K562 (cell line): ENCODE measurements around the gene CCDC116. TPM values are rescaled to one million over a fixed set of nuclear protein-coding genes. Genes with fewer than 3 reads are reported as not detected.

Experiments
- CREM ChIP-seq: IDR thresholded peaks from 2 replicates; pipeline ENCODE4 v1.6.1; 2014; ENCODE audit warnings: antibody characterized with exemption, low read depth
- DACH1 ChIP-seq: fragments of 450-650 bp; IDR thresholded peaks from 2 replicates; pipeline ENCODE4 v1.6.1; 2018; ENCODE audit not compliant: partially characterized antibody
- EWSR1 ChIP-seq: fragments of 450-650 bp; IDR thresholded peaks from 2 replicates; pipeline ENCODE4 v1.6.1; 2018; ENCODE audit warnings: borderline replicate concordance, mild to moderate bottlenecking, low read depth, moderate library complexity; ENCODE audit not compliant: partially characterized antibody
- FOXJ3 ChIP-seq: sonication (generic); formaldehyde crosslinking; IDR thresholded peaks from 2 replicates; pipeline ENCODE4 v1.4.0; 2020; ENCODE audit warnings: mild to moderate bottlenecking, missing genetic modification reagents
- HDAC2 ChIP-seq: fragments of 450-650 bp; IDR thresholded peaks from 2 replicates; pipeline ENCODE4 v1.6.1; 2016; ENCODE audit warnings: mild to moderate bottlenecking
- JUN ChIP-seq, 2 experiments: sonication (generic) in 1 of 2; formaldehyde crosslinking in 1 of 2; IDR thresholded peaks; 2 replicates each; pipeline versions ENCODE4 v1.6.1 to v1.8.0; 2012 to 2022; ENCODE audit warnings: borderline replicate concordance in 2 of 2, mild to moderate bottlenecking in 2 of 2, improper control_type of control experiment in 1 of 2, low read depth in 1 of 2, low read length in 1 of 2, missing genetic modification reagents in 1 of 2
- MITF ChIP-seq: IDR thresholded peaks from 2 replicates; pipeline ENCODE4 v1.6.1; 2014; ENCODE audit warnings: antibody characterized with exemption
- NCOA6 ChIP-seq: fragments of 450-650 bp; IDR thresholded peaks from 2 replicates; pipeline ENCODE4 v1.6.1; 2017; ENCODE audit warnings: mild to moderate bottlenecking
- PHB ChIP-seq: fragments of 250-450 bp; sonication (Bioruptor Pico); IDR thresholded peaks from 2 replicates; pipeline ENCODE4 v1.5.0; 2021
- PKNOX1 ChIP-seq: fragments of 450-650 bp; IDR thresholded peaks from 2 replicates; pipeline ENCODE4 v1.6.1; 2016
- PML ChIP-seq: IDR thresholded peaks from 2 replicates; pipeline ENCODE4 v1.6.1; 2012; ENCODE audit warnings: low read length, inconsistent platforms
- SRSF3 ChIP-seq: fragments of 200-400 bp; formaldehyde crosslinking; IDR thresholded peaks from 2 replicates; pipeline ENCODE4 v1.6.1; 2016; ENCODE audit warnings: mild to moderate bottlenecking, low read length, moderate library complexity; ENCODE audit not compliant: insufficient read depth
- USF1 ChIP-seq: sonication (generic); formaldehyde crosslinking; IDR thresholded peaks from 2 replicates; pipeline ENCODE4 v1.9.0; 2022; ENCODE audit warnings: mild to moderate bottlenecking, missing genetic modification reagents
- ZNF174 ChIP-seq: fragments of 250-450 bp; sonication (Bioruptor Pico); IDR thresholded peaks from 2 replicates; pipeline ENCODE4 v1.4.0; 2020; ENCODE audit warnings: mild to moderate bottlenecking
- ZNF717 ChIP-seq: fragments of 250-450 bp; sonication (Bioruptor Pico); IDR thresholded peaks from 2 replicates; pipeline ENCODE4 v1.5.0; 2021
- polyA plus RNA-seq, 8 experiments: library from polyadenylated mRNA; depleted of rRNA in 4 of 8; stranded (reverse) in 5 of 8; unstranded in 3 of 8; fragments of >200 nt; fragmentation: Nextera tagmentation in 2 of 8; fragmentation: Illumina TruSeq in 1 of 8; extraction: Ambion mirVana in 2 of 8; extraction: Trizol in 1 of 8; gene quantifications; 2 replicates each; pipeline versions ENCODE4 v1.2.1 to v1.2.3, GENCODE V29; 2011 to 2014; ENCODE audit warnings: inconsistent platforms in 1 of 8, missing spikeins in 1 of 8
- total RNA-seq, 7 experiments: library from RNA; depleted of rRNA in 6 of 7; stranded (reverse); fragments of >200 nt in 6 of 7; fragmentation: Illumina TruSeq in 2 of 7; extraction: Trizol in 2 of 7; gene quantifications; 2 replicates each; pipeline versions ENCODE4 v1.2.1 to v1.2.3, GENCODE V29; 2011 to 2021; ENCODE audit warnings: low replicate concordance in 1 of 7
- TF ChIP-seq, protein P1 (sequence below): fragments of 450-650 bp; IDR thresholded peaks from 2 replicates; pipeline ENCODE4 v1.6.1; 2016; ENCODE audit warnings: low read depth
- TF ChIP-seq, protein P2 (sequence below): fragments of 200-800 bp; sonication (Bioruptor generic); IDR thresholded peaks from 2 replicates; pipeline ENCODE4 v1.6.1; 2017; ENCODE audit warnings: missing genetic modification characterization, missing compliant biosample characterization

CCDC116 gene
- total and polyA plus RNA-seq, 9 of the 15 experiments (the other 6 are each of a cell fraction or from before 2014, with no cell fraction given): 1.6 to 11.3 (median 4.7) TPM

DNA sequence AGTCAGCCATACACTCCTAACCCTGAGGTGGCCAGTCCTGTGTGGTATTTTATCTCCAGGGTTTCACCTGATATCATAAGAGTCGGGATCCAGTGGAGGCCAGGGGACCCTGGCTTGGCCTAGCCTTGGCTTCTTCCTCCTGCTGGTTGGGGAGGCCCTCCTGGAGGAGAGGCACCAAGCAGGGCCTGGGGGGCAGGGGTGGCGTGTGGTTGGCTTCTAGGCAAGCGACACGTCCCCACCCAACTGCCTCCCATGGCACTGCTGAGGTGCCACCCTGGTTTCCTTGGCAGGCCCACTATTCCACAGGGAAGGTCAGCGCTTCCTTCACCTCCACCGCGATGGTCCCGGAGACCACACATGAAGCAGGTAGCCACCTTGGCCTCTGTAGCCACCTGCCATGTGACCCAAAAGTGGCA, 53.6 kb downstream of the CCDC116 start (continued):
- TF ChIP-seq, protein P1, sequence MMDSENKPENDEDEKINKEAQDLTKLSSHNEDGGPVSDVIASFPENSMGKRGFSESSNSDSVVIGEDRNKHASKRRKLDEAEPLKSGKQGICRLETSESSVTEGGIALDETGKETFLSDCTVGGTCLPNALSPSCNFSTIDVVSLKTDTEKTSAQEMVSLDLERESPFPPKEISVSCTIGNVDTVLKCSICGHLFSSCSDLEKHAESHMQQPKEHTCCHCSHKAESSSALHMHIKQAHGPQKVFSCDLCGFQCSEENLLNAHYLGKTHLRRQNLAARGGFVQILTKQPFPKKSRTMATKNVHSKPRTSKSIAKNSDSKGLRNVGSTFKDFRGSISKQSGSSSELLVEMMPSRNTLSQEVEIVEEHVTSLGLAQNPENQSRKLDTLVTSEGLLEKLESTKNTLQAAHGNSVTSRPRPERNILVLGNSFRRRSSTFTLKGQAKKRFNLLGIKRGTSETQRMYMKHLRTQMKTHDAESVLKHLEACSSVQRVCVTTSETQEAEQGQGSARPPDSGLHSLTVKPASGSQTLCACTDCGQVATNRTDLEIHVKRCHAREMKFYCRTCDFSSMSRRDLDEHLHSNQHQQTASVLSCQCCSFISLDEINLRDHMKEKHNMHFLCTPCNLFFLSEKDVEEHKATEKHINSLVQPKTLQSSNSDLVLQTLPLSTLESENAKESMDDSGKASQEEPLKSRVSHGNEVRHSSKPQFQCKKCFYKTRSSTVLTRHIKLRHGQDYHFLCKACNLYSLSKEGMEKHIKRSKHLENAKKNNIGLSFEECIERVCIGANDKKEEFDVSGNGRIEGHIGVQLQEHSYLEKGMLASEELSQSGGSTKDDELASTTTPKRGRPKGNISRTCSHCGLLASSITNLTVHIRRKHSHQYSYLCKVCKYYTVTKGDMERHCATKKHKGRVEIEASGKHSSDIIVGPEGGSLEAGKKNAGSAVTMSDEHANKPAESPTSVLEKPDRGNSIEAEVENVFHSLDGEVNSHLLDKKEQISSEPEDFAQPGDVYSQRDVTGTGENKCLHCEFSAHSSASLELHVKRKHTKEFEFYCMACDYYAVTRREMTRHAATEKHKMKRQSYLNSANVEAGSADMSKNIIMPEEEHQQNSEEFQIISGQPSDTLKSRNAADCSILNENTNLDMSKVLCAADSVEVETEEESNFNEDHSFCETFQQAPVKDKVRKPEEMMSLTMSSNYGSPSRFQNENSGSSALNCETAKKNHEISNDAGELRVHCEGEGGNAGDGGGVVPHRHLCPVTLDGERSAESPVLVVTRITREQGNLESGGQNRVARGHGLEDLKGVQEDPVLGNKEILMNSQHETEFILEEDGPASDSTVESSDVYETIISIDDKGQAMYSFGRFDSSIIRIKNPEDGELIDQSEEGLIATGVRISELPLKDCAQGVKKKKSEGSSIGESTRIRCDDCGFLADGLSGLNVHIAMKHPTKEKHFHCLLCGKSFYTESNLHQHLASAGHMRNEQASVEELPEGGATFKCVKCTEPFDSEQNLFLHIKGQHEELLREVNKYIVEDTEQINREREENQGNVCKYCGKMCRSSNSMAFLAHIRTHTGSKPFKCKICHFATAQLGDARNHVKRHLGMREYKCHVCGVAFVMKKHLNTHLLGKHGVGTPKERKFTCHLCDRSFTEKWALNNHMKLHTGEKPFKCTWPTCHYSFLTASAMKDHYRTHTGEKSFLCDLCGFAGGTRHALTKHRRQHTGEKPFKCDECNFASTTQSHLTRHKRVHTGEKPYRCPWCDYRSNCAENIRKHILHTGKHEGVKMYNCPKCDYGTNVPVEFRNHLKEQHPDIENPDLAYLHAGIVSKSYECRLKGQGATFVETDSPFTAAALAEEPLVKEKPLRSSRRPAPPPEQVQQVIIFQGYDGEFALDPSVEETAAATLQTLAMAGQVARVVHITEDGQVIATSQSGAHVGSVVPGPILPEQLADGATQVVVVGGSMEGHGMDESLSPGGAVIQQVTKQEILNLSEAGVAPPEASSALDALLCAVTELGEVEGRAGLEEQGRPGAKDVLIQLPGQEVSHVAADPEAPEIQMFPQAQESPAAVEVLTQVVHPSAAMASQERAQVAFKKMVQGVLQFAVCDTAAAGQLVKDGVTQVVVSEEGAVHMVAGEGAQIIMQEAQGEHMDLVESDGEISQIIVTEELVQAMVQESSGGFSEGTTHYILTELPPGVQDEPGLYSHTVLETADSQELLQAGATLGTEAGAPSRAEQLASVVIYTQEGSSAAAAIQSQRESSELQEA: no peak
- TF ChIP-seq ZNF717 (CRISPR knock-in tag): no peak
- TF ChIP-seq PKNOX1: no peak
- no peak for TF ChIP-seq PML
- TF ChIP-seq USF1 (CRISPR knock-in tag): peak; percentile 47
- no peak for TF ChIP-seq NCOA6
- TF ChIP-seq HDAC2: no peak
- TF ChIP-seq PHB (CRISPR knock-in tag): peak; percentile 83; the same call in 1 of the 2 replicates
- no peak for TF ChIP-seq DACH1
- TF ChIP-seq, protein P2, sequence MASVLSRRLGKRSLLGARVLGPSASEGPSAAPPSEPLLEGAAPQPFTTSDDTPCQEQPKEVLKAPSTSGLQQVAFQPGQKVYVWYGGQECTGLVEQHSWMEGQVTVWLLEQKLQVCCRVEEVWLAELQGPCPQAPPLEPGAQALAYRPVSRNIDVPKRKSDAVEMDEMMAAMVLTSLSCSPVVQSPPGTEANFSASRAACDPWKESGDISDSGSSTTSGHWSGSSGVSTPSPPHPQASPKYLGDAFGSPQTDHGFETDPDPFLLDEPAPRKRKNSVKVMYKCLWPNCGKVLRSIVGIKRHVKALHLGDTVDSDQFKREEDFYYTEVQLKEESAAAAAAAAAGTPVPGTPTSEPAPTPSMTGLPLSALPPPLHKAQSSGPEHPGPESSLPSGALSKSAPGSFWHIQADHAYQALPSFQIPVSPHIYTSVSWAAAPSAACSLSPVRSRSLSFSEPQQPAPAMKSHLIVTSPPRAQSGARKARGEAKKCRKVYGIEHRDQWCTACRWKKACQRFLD (CRISPR knock-in tag): no peak
- TF ChIP-seq CREM: no peak
- TF ChIP-seq MITF: no peak
- TF ChIP-seq EWSR1: no peak
- TF ChIP-seq SRSF3: no peak
- no peak for TF ChIP-seq FOXJ3 (CRISPR knock-in tag)
- TF ChIP-seq ZNF174 (CRISPR knock-in tag): no peak
- TF ChIP-seq JUN (IDR thresholded peaks at IDR 0.05; ENCODE audit: borderline replicate concordance, low read depth, low read length): no peak
- TF ChIP-seq JUN (CRISPR knock-in tag; IDR thresholded peaks at IDR 0.05; ENCODE audit: borderline replicate concordance): peak; percentile 16; the same call in 1 of the 2 replicates
